Cardiac muscle cell (in vitro differentiated cells and primary cell): ENCODE results near the gene HAO2. TPM values are rescaled to one million over a fixed set of nuclear protein-coding genes. Genes with fewer than 3 reads are reported as not detected.

ENCODE experiments used
- DNase-seq, 2 donors: peaks; one replicate each; pipeline versions ENCODE4 v3.0.0 to v3.0.0-alpha.2; 2010 to 2017; ENCODE audit warnings: low read depth in 1 of 2, low spot score in 1 of 2
- H3K27ac ChIP-seq: fragments of 200-600 bp; sonication (generic); 2 replicates; pipeline ENCODE4 v1.5.1; 2016
- H3K27me3 ChIP-seq: fragments of 200-600 bp; sonication (generic); 2 replicates; pipeline ENCODE4 v1.6.0; 2016; ENCODE audit warnings: control low read depth
- H3K36me3 ChIP-seq: fragments of 200-600 bp; sonication (generic); 2 replicates; pipeline ENCODE4 v1.5.1; 2016; ENCODE audit warnings: control low read depth
- H3K4me1 ChIP-seq: fragments of 200-600 bp; sonication (generic); 2 replicates; pipeline ENCODE4 v1.8.1; 2017; ENCODE audit warnings: low read depth, mild to moderate bottlenecking, mixed run types
- H3K4me3 ChIP-seq: fragments of 200-600 bp; sonication (generic); 2 replicates; pipeline ENCODE4 v1.5.1; 2016; ENCODE audit warnings: mild to moderate bottlenecking
- H3K9me3 ChIP-seq: fragments of 200-600 bp; sonication (generic); 2 replicates; pipeline ENCODE4 v1.5.1; 2017; ENCODE audit warnings: low read depth, mild to moderate bottlenecking, control low read depth
- CTCF ChIP-seq: IDR thresholded peaks from 2 replicates; pipeline ENCODE4 v1.5.1; 2012; ENCODE audit warnings: low read depth, mild to moderate bottlenecking, low read length
- polyA plus RNA-seq: library from polyadenylated mRNA; unstranded; fragments of >200 nt; fragmentation: Nextera tagmentation; extraction: Ambion mirVana; gene quantifications from 2 replicates; pipeline ENCODE4 v1.2.1, GENCODE V29; 2016
- total RNA-seq: library from RNA; depleted of rRNA; stranded (reverse); fragments of >200 nt; gene quantifications from 2 replicates; pipeline ENCODE4 v1.2.3, GENCODE V29; 2016

The HAO2 gene
- total and polyA plus RNA-seq, 2 experiments from 2014 or later = not detected

GRCh38 chr1:119338004-119338403 is 30.6 kb upstream of the HAO2 start:
- Histone ChIP-seq H3K4me1 (no peaks in the 10 kb centered on the region), H3K27me3 (no peaks in the 10 kb centered on the region), H3K36me3 (no peaks in the 10 kb centered on the region), H3K4me3 (no peak overlapping the region), H3K9me3 (no peaks in the 10 kb centered on the region), H3K27ac (no peak overlapping the region)
- no peak for DNase-seq
- TF ChIP-seq CTCF = no peak

- Histone ChIP-seq H3K4me1 (no peaks in the 10 kb centered on the region), H3K27ac (no peak overlapping the region), H3K9me3 (no peaks in the 10 kb centered on the region), H3K27me3 (no peaks in the 10 kb centered on the region), H3K36me3 (no peaks in the 10 kb centered on the region), H3K4me3 (no peak overlapping the region)
- no peak for DNase-seq
- no peak for TF ChIP-seq CTCF
These were observed 29.8 kb upstream of the HAO2 start for GRCh38 chr1:119338757-119339156.

- no peak overlapping the region for H3K27ac ChIP-seq
- no peaks in the 10 kb centered on the region for H3K9me3 ChIP-seq
- no peak overlapping the region for H3K4me3 ChIP-seq
- no peaks in the 10 kb centered on the region for H3K27me3 ChIP-seq
- no peaks in the 10 kb centered on the region for H3K4me1 ChIP-seq
- no peak for TF ChIP-seq CTCF
- no peak for DNase-seq
- no peaks in the 10 kb centered on the region for H3K36me3 ChIP-seq
These were observed 27.7 kb upstream of the HAO2 start for GRCh38 chr1:119340861-119341261.

GRCh38 chr1:119341372-119341947 is 27.1 kb upstream of the HAO2 start:
- no peaks in the 10 kb centered on the region for H3K4me1 ChIP-seq
- no peak overlapping the region for H3K4me3 ChIP-seq
- H3K9me3 ChIP-seq = no peaks in the 10 kb centered on the region
- no peak for DNase-seq
- no peaks in the 10 kb centered on the region for H3K36me3 ChIP-seq
- H3K27me3 ChIP-seq = no peaks in the 10 kb centered on the region
- no peak overlapping the region for H3K27ac ChIP-seq
- no peak for TF ChIP-seq CTCF

- no peak for DNase-seq
- H3K4me1 ChIP-seq = no peaks in the 10 kb centered on the region
- H3K9me3 ChIP-seq = no peaks in the 10 kb centered on the region
- H3K27me3 ChIP-seq = no peaks in the 10 kb centered on the region
- H3K36me3 ChIP-seq = no peaks in the 10 kb centered on the region
- H3K27ac ChIP-seq = no peak overlapping the region
- no peak for TF ChIP-seq CTCF
- H3K4me3 ChIP-seq = no peak overlapping the region
These were observed 23.2 kb upstream of the HAO2 start for GRCh38 chr1:119345398-119345797.

GRCh38 chr1:119347858-119348257 is 20.7 kb upstream of the HAO2 start:
- H3K4me1 ChIP-seq = no peaks in the 10 kb centered on the region
- TF ChIP-seq CTCF = no peak
- DNase-seq = no peak
- H3K4me3 ChIP-seq = no peak overlapping the region
- H3K36me3 ChIP-seq = no peaks in the 10 kb centered on the region
- no peak overlapping the region for H3K27ac ChIP-seq
- H3K9me3 ChIP-seq = no peaks in the 10 kb centered on the region
- H3K27me3 ChIP-seq = no peaks in the 10 kb centered on the region
